Stimulated activated CD8-positive, alpha-beta memory T cell treated with anti-CD3 and anti-CD28 coated beads, Interleukin-7, amount 100 ng/mL, for 48 hours (primary cell): ENCODE measurements around the gene ROPN1L.
"Not testable (repeated sequence)": the region's sequence is repeated elsewhere in the genome, so short reads cannot be mapped to it uniquely, and the experiment has no call there.

Source experiments
- DNase-seq, 2 donors: peaks; one replicate each; pipeline ENCODE4 v3.0.0-alpha.2; 2020; ENCODE audit warnings: low read depth in 1 of 2; ENCODE audit errors: extremely low read depth in 1 of 2

The ROPN1L gene

GRCh38 chr5:10441083-10441991 lies at the start of gene ROPN1L:
Gene ROPN1L, plus strand, starts transcription at chr5:10441879. Its CDS starts 289 bp downstream, at chr5:10442168.
- peak; percentile 55 to 65 for DNase-seq

- not testable (repeated sequence) for DNase-seq
Measured at GRCh38 chr5:10392567-10393328, 48.9 kb upstream of the ROPN1L start.

GRCh38 chr5:10393491-10393890 lies 48.2 kb upstream of the ROPN1L start:
- DNase-seq = no peak

- no peak for DNase-seq
Measured at GRCh38 chr5:10396552-10396951, 45.1 kb upstream of the ROPN1L start.

GRCh38 chr5:10399839-10400238 lies 41.8 kb upstream of the ROPN1L start:
- no peak for DNase-seq

GRCh38 chr5:10400411-10400810 lies 41.3 kb upstream of the ROPN1L start:
- no peak for DNase-seq

GRCh38 chr5:10400831-10401230 lies 40.8 kb upstream of the ROPN1L start:
- DNase-seq = no peak

GRCh38 chr5:10401498-10401897 lies 40.2 kb upstream of the ROPN1L start:
- no peak for DNase-seq

- no peak for DNase-seq
Measured at GRCh38 chr5:10403829-10404228, 37.9 kb upstream of the ROPN1L start.

GRCh38 chr5:10406651-10407050 lies 35.0 kb upstream of the ROPN1L start:
- DNase-seq = no peak

- DNase-seq = no peak
Measured at GRCh38 chr5:10409504-10409903, 32.2 kb upstream of the ROPN1L start.

GRCh38 chr5:10410662-10411061 lies 31.0 kb upstream of the ROPN1L start:
- DNase-seq = no peak

GRCh38 chr5:10411336-10411735 lies 30.3 kb upstream of the ROPN1L start:
- DNase-seq = no peak

GRCh38 chr5:10416868-10417267 lies 24.8 kb upstream of the ROPN1L start:
- DNase-seq = no peak

- no peak for DNase-seq
Measured at GRCh38 chr5:10418654-10419345, 22.9 kb upstream of the ROPN1L start.

GRCh38 chr5:10420468-10420867 lies 21.2 kb upstream of the ROPN1L start:
- DNase-seq = no peak

- DNase-seq = no peak
Measured at GRCh38 chr5:10420932-10421331, 20.7 kb upstream of the ROPN1L start.

GRCh38 chr5:10421896-10422691 lies 19.6 kb upstream of the ROPN1L start:
- DNase-seq = no peak

- DNase-seq = no peak
Measured at GRCh38 chr5:10423022-10423421, 18.7 kb upstream of the ROPN1L start.

GRCh38 chr5:10424124-10424731 lies 17.5 kb upstream of the ROPN1L start:
- no peak for DNase-seq
